ENCODE data around the gene HSD17B4. TPM values are rescaled to one million over a fixed set of nuclear protein-coding genes. Genes with fewer than 3 reads are reported as not detected.

Gene HSD17B4, protein sequence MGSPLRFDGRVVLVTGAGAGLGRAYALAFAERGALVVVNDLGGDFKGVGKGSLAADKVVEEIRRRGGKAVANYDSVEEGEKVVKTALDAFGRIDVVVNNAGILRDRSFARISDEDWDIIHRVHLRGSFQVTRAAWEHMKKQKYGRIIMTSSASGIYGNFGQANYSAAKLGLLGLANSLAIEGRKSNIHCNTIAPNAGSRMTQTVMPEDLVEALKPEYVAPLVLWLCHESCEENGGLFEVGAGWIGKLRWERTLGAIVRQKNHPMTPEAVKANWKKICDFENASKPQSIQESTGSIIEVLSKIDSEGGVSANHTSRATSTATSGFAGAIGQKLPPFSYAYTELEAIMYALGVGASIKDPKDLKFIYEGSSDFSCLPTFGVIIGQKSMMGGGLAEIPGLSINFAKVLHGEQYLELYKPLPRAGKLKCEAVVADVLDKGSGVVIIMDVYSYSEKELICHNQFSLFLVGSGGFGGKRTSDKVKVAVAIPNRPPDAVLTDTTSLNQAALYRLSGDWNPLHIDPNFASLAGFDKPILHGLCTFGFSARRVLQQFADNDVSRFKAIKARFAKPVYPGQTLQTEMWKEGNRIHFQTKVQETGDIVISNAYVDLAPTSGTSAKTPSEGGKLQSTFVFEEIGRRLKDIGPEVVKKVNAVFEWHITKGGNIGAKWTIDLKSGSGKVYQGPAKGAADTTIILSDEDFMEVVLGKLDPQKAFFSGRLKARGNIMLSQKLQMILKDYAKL
- 236 and 281 TPM in 2 replicates for total RNA-seq
- polyA plus RNA-seq: 155 and 208 TPM in 2 replicates

DNA sequence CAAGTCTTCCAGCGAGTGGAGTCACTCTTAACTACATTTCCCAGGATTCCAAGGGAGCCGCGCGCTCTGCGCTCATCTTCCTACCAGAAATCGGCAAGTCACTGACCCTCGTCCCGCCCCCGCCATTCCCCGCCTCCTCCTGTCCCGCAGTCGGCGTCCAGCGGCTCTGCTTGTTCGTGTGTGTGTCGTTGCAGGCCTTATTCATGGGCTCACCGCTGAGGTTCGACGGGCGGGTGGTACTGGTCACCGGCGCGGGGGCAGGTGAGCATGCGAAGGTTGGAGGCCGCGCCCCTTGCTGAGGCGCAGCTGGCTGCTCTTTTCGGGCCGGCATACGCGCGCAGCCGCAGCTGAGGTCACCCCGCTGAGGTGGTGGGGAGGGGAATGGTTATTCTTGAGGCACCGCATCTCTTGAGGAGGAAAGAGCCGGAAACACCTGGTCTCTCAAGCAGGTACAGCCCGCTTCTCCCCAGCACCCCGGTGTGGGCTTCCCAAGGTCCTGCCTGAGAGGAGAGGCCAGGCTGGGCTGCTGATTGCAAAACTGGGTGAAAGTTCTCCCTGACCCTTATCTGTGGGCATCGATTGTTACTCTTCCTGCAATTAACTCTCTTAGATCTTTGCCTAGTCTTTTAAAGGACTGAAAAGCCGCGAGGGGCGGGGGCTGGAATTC lies at the start of gene HSD17B4:
HSD17B4 (plus strand) TSS at position 125 of the 667 bp plus-strand sequence; CDS start at position 204, 79 bp downstream.
- Histone ChIP-seq H3K79me2 (peaks cover 43% of the 10 kb centered on the region), H3K4me3 (peak within 1 kb of the TSS; percentile 62), H3K9me2 (replicated peaks; ENCODE audit: insufficient read depth) (no peaks in the 10 kb centered on the region), H3K4me2 (peak within 1 kb of the TSS; percentile 80), H3K36me3 (replicated peaks; ENCODE audit: insufficient read depth, low read depth) (no peaks in the 10 kb centered on the region), H3K27ac (peak within 1 kb of the TSS; percentile 98), H2AFZ (peak within 1 kb of the TSS; percentile 88), H3K4me1 (ENCODE audit: insufficient read depth) (peaks cover 15% of the 10 kb centered on the region), H4K20me1 (ENCODE audit: insufficient read depth, poor library complexity, severe bottlenecking) (peaks cover 2% of the 10 kb centered on the region), H3K27me3 (no peaks in the 10 kb centered on the region), H3K9me3 (ENCODE audit: low read depth) (no peaks in the 10 kb centered on the region)
- TF ChIP-seq, protein P1, sequence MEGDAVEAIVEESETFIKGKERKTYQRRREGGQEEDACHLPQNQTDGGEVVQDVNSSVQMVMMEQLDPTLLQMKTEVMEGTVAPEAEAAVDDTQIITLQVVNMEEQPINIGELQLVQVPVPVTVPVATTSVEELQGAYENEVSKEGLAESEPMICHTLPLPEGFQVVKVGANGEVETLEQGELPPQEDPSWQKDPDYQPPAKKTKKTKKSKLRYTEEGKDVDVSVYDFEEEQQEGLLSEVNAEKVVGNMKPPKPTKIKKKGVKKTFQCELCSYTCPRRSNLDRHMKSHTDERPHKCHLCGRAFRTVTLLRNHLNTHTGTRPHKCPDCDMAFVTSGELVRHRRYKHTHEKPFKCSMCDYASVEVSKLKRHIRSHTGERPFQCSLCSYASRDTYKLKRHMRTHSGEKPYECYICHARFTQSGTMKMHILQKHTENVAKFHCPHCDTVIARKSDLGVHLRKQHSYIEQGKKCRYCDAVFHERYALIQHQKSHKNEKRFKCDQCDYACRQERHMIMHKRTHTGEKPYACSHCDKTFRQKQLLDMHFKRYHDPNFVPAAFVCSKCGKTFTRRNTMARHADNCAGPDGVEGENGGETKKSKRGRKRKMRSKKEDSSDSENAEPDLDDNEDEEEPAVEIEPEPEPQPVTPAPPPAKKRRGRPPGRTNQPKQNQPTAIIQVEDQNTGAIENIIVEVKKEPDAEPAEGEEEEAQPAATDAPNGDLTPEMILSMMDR (IDR thresholded peaks at IDR 0.05; ENCODE audit: poor library complexity): no peak
- TF ChIP-seq EZH2 (IDR thresholded peaks at IDR 0.05; ENCODE audit: borderline replicate concordance) (no peak), EZH2phosphoT487 (IDR thresholded peaks at IDR 0.05; ENCODE audit: low read depth, severe bottlenecking, unreplicated experiment) (no peak)
- under 1% methylated on average over 33 of the region's 42 CpGs for WGBS (ENCODE audit: low lambda C conversion rate, missing lambda C conversion rate)
- peak; percentile 92 for DNase-seq (ENCODE audit: low spot score)

DNA sequence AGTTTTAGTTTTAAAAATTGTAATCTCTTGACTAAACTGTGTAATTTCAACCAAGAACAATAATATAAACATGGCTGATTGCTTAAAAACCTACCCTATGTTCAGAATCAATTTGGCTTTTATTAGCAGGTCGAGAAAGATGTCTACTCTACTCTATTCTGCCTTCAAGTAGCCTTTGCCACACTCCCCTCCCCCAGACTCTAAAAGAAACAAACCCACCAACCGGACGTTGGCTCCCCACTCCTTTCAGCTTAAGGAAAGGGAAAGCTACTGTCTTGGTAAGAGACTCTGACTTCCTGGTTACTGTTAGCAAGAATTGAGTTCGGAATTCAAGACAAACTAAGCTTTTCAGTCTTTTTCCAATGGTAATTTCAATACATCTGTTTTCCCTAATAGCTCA lies 49.7 kb upstream of the HSD17B4 start:
- Histone ChIP-seq H3K27me3 (no peaks in the 10 kb centered on the region), H3K4me1 (ENCODE audit: insufficient read depth) (peaks cover 5% of the 10 kb centered on the region), H3K27ac (peak overlapping the region; percentile 0), H3K79me2 (no peaks in the 10 kb centered on the region), H3K9me2 (replicated peaks; ENCODE audit: insufficient read depth) (no peaks in the 10 kb centered on the region), H3K36me3 (replicated peaks; ENCODE audit: insufficient read depth, low read depth) (no peaks in the 10 kb centered on the region), H3K9me3 (ENCODE audit: low read depth) (no peaks in the 10 kb centered on the region), H2AFZ (peak overlapping the region; percentile 29), H4K20me1 (ENCODE audit: insufficient read depth, poor library complexity, severe bottlenecking) (no peaks in the 10 kb centered on the region), H3K4me3 (no peak overlapping the region), H3K4me2 (no peak overlapping the region)
- WGBS (ENCODE audit: low lambda C conversion rate, missing lambda C conversion rate): 63% methylated on average over 4 of the region's 4 CpGs
- DNase-seq (ENCODE audit: low spot score): no peak
- TF ChIP-seq EZH2 (IDR thresholded peaks at IDR 0.05; ENCODE audit: borderline replicate concordance) (no peak), EZH2phosphoT487 (IDR thresholded peaks at IDR 0.05; ENCODE audit: low read depth, severe bottlenecking, unreplicated experiment) (no peak)
- TF ChIP-seq, protein P1 (IDR thresholded peaks at IDR 0.05; ENCODE audit: poor library complexity): no peak

DNA sequence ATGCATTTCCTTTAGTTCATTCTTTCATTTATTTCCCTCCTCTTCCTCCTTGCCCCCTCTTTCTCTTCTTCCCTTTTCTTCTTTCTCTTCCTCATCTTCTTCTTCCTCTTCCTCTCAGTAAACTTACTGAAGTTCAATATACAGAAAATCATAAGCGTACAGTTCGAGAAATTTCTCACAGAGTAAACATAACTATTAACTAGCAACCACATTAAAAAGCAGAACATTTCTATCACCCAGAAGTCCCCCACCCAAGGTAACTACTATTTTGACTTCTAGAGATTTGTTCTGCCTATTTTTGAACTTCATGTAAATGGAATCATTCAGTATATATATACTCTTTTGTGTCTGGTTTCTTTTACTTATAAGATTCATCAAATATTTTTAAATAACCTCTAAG lies 48.3 kb upstream of the HSD17B4 start:
- H2AFZ ChIP-seq: no peak overlapping the region
- no peak overlapping the region for H3K4me2 ChIP-seq
- DNase-seq (ENCODE audit: low spot score): no peak
- no peak for TF ChIP-seq EZH2 (IDR thresholded peaks at IDR 0.05; ENCODE audit: borderline replicate concordance)
- TF ChIP-seq EZH2phosphoT487 (IDR thresholded peaks at IDR 0.05; ENCODE audit: low read depth, severe bottlenecking, unreplicated experiment): no peak
- TF ChIP-seq, protein P1 (IDR thresholded peaks at IDR 0.05; ENCODE audit: poor library complexity): no peak
- no peaks in the 10 kb centered on the region for H3K36me3 ChIP-seq (replicated peaks; ENCODE audit: insufficient read depth, low read depth)
- no peaks in the 10 kb centered on the region for H3K27me3 ChIP-seq
- no peaks in the 10 kb centered on the region for H4K20me1 ChIP-seq (ENCODE audit: insufficient read depth, poor library complexity, severe bottlenecking)
- H3K9me3 ChIP-seq (ENCODE audit: low read depth): no peaks in the 10 kb centered on the region
- H3K4me3 ChIP-seq: no peak overlapping the region
- no peak overlapping the region for H3K27ac ChIP-seq
- no peaks in the 10 kb centered on the region for H3K79me2 ChIP-seq
- H3K4me1 ChIP-seq (ENCODE audit: insufficient read depth): peaks cover 5% of the 10 kb centered on the region
- WGBS (ENCODE audit: low lambda C conversion rate, missing lambda C conversion rate): 98% methylated on average over 2 of the region's 2 CpGs
- no peaks in the 10 kb centered on the region for H3K9me2 ChIP-seq (replicated peaks; ENCODE audit: insufficient read depth)

Data from hepatocyte (in vitro differentiated cells).